RWPE2 (cell line): Measurements from ENCODE around the gene TAF11L10.
"Not testable (repeated sequence)": the region's sequence is repeated elsewhere in the genome, so short reads cannot be mapped to it uniquely, and the experiment has no call there.

Experiments used
- ATAC-seq: fragments of 200-7000 bp; cut with Tn5 transposase; 3 replicates; pipeline ENCODE4 v1.9.1; 2021; ENCODE audit warnings: low read depth
- DNase-seq: peaks from one replicate; pipeline ENCODE4 v3.0.0-alpha.2; 2020; ENCODE audit warnings: low spot score
- H3K27ac ChIP-seq: fragments of 450-650 bp; 2 replicates; pipeline ENCODE4 v1.5.1; 2017; ENCODE audit warnings: mild to moderate bottlenecking; ENCODE audit not compliant: poor library complexity, severe bottlenecking
- H3K27me3 ChIP-seq: fragments of 250-450 bp; sonication (Bioruptor Pico); 2 replicates; pipeline ENCODE4 v1.5.1; 2021; ENCODE audit warnings: mild to moderate bottlenecking, moderate library complexity; ENCODE audit not compliant: insufficient read depth, poor library complexity, severe bottlenecking
- H3K36me3 ChIP-seq: fragments of 250-450 bp; sonication (Bioruptor Pico); 2 replicates; pipeline ENCODE4 v1.5.1; 2020; ENCODE audit warnings: low read depth, mild to moderate bottlenecking, moderate library complexity
- H3K4me1 ChIP-seq: fragments of 250-450 bp; sonication (Bioruptor Pico); 2 replicates; pipeline ENCODE4 v1.5.1; 2021; ENCODE audit warnings: mild to moderate bottlenecking, moderate library complexity; ENCODE audit not compliant: insufficient read depth, poor library complexity, severe bottlenecking
- H3K4me3 ChIP-seq: fragments of 250-450 bp; sonication (Bioruptor Pico); 2 replicates; pipeline ENCODE4 v1.5.1; 2021; ENCODE audit warnings: mild to moderate bottlenecking, moderate library complexity; ENCODE audit not compliant: severe bottlenecking
- H3K9me3 ChIP-seq: fragments of 250-450 bp; sonication (Bioruptor Pico); 2 replicates; pipeline ENCODE4 v1.5.1; 2021; ENCODE audit warnings: mild to moderate bottlenecking, moderate library complexity; ENCODE audit not compliant: severe bottlenecking
- TF ChIP-seq, protein P1 (sequence below): fragments of 450-650 bp; IDR thresholded peaks from one replicate; pipeline ENCODE4 v1.5.1; 2017; ENCODE audit warnings: mild to moderate bottlenecking, moderate library complexity; ENCODE audit not compliant: poor library complexity, severe bottlenecking

Gene TAF11L10

DNA sequence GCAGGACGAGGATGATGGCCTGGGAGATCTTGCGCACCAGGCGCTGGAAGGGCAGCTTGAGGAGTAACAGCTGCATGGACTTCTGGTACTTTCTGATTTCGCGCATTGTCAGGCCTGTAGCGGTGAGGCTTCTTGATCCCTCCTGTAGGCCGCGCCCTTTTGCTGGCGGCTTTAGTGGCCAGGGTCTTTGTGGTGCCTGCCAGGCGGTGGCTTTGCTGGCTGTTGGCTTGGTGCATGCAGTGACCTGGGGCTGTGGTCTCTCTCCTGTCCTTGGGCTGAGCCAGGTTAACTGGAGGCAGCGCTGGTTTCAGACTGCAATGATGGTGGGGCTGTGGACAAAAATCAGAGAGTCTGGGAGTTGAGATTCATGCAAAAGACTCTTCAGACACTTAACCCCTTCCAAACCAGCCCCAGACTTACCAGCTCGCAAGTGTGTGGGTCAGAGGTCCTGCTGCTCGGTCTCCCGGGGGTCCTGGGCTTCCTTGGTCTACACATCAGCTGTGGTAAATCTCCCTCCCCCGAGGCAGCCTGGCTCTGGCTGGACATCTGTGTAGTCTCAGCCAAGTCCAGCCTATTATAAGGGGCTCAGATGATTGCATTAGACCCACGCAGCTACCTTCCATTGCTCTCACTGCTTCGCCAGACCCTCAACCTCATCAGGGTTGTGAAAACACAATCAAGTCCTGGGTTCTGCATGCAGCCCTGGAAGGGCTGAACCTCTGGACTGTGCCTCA lies 17.4 kb upstream of the TAF11L10 start:
- no peaks in the 10 kb centered on the region for H3K36me3 ChIP-seq
- TF ChIP-seq, protein P1, sequence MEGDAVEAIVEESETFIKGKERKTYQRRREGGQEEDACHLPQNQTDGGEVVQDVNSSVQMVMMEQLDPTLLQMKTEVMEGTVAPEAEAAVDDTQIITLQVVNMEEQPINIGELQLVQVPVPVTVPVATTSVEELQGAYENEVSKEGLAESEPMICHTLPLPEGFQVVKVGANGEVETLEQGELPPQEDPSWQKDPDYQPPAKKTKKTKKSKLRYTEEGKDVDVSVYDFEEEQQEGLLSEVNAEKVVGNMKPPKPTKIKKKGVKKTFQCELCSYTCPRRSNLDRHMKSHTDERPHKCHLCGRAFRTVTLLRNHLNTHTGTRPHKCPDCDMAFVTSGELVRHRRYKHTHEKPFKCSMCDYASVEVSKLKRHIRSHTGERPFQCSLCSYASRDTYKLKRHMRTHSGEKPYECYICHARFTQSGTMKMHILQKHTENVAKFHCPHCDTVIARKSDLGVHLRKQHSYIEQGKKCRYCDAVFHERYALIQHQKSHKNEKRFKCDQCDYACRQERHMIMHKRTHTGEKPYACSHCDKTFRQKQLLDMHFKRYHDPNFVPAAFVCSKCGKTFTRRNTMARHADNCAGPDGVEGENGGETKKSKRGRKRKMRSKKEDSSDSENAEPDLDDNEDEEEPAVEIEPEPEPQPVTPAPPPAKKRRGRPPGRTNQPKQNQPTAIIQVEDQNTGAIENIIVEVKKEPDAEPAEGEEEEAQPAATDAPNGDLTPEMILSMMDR: no peak
- H3K4me1 ChIP-seq: no peaks in the 10 kb centered on the region
- H3K27me3 ChIP-seq: no peaks in the 10 kb centered on the region
- ATAC-seq: no peak
- no peaks in the 10 kb centered on the region for H3K9me3 ChIP-seq
- H3K27ac ChIP-seq: no peak overlapping the region
- no peak overlapping the region for H3K4me3 ChIP-seq
- no peak for DNase-seq

DNA sequence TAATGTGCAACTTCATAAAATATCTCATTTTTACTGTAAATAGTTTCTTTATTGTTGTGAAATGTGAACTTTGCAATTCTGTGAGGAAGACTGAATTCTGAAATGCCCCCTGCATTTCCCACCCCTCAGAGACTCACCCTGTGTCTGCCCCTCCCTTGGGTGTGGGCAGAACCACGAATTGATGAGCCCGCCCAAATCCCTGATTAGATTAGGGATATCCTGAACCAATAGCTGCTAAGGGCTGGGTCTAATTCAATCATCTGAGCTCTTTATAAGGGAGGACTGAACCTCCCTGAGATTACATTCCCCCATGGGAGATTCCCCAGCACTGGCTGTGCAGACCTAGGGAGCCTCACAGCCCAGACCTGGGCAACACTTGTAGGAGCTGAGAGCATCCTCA lies 12.5 kb upstream of the TAF11L10 start, which contains the start of gene TAF11L12:
TAF11L12 (plus strand) TSS at position 301 of the 400 bp plus-strand sequence.
- H3K27ac ChIP-seq, H3K27me3 ChIP-seq, DNase-seq, H3K9me3 ChIP-seq, ATAC-seq, H3K36me3 ChIP-seq, H3K4me1 ChIP-seq, H3K4me3 ChIP-seq: not testable (repeated sequence)

DNA sequence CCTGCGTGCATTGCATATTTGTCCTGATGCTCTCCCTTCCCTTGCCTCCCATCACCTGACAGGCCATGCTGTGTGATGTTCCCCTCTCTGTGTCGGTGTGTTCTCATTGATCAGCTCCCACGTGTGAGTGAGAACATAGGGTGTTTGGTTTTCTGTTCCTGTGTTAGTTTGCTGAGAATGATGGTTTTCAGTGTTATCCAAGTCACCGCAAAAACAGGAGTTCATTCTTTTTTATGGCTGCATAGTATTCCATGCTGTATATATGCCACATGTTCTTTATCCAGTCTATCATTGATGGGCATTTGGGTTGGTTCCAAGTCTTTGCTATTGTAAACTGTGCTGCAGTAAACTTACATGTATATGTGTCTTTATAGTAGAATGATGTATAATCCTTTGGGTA lies 9.8 kb upstream of the TAF11L10 start:
- not testable (repeated sequence) for H3K27me3 ChIP-seq, H3K4me3 ChIP-seq, H3K4me1 ChIP-seq, H3K9me3 ChIP-seq, H3K36me3 ChIP-seq, ATAC-seq, DNase-seq, H3K27ac ChIP-seq

DNA sequence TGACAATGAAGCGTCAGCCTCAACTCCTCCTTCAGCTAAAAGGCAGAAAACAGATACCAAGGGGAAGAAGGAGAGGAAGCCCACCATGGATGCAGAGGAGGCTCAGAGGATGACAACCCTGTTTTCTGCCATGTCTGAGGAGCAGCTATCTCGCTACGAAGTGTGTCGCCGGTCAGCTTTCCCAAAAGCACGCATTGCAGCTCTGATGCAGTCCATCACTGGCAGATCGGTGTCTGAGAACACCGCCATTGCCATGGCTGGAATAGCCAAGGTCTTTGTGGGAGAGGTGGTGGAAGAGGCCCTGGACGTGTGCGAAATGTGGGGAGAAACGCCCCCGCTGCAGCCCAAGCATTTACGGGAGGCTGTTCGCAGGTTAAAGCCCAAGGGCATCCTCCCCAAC lies 7.3 kb upstream of the TAF11L10 start:
- no peak overlapping the region for H3K4me3 ChIP-seq
- no peaks in the 10 kb centered on the region for H3K9me3 ChIP-seq
- ATAC-seq (no peak), DNase-seq (no peak)
- no peaks in the 10 kb centered on the region for H3K27me3 ChIP-seq
- TF ChIP-seq, protein P1: no peak
- no peaks in the 10 kb centered on the region for H3K4me1 ChIP-seq
- no peak overlapping the region for H3K27ac ChIP-seq
- no peaks in the 10 kb centered on the region for H3K36me3 ChIP-seq

DNA sequence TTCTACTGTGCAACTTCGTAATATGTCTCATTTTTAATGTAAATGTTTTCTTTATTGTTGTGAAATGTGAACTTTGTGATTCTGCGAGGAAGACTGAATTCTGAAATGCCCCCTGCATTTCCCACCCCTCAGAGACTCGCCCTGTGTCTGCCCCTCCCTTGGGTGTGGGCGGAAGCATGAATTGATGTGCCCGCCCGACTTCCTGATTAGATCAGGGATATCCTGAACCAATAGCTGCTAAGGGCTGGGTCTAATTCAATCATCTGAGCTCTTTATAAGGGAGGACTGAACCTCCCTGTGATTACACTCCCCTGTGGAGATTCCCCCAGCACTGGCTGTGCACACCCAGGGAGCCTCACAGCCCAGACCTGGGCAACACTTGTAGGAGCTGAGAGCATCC lies 6.3 kb upstream of the TAF11L10 start, which contains the start of gene TAF11L11:
TAF11L11 (plus strand) TSS at position 304 of the 400 bp plus-strand sequence.
- not testable (repeated sequence) for H3K27ac ChIP-seq, H3K4me3 ChIP-seq, DNase-seq, ATAC-seq, H3K9me3 ChIP-seq, H3K4me1 ChIP-seq, H3K36me3 ChIP-seq, H3K27me3 ChIP-seq

DNA sequence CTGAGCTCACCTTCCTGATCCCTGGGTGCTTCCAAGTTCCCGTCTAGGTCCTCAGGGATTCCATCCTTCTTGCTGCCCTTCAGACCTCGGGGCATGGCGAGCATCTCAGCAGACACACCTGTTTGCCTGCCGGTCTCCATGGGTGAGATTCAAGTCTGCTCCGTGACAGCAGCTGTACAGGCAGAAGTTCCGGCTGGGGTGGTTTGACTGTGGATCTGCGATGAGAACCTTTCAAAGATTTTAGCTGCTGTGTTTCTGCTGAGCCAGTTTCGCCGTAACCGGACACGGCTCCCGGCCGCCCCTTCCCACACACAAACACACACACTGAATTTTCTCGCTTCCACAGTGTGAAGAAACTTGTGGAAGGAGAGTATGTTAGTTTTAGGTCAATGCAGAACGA lies 3.4 kb downstream of the TAF11L10 start, which contains the start of gene TAF11L9:
TAF11L9 (minus strand) TSS at position 140 of the 400 bp plus-strand sequence.
- not testable (repeated sequence) for H3K27ac ChIP-seq, H3K36me3 ChIP-seq, H3K4me3 ChIP-seq, ATAC-seq, H3K9me3 ChIP-seq, H3K4me1 ChIP-seq, H3K27me3 ChIP-seq
- DNase-seq: peak; percentile 87

DNA sequence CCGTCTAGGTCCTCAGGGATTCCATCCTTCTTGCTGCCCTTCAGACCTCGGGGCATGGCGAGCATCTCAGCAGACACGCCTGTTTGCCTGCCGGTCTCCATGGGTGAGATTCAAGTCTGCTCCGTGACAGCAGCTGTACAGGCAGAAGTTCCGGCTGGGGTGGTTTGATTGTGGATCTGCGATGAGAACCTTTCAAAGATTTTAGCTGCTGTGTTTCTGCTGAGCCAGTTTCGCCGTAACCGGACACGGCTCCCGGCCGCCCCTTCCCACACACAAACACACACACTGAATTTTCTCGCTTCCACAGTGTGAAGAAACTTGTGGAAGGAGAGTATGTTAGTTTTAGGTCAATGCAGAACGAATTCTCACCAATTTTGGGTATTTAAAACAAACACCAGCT lies 6.8 kb downstream of the TAF11L10 start, which contains the start of gene TAF11L8:
TAF11L8 (minus strand) TSS at position 101 of the 400 bp plus-strand sequence.
- not testable (repeated sequence) for H3K36me3 ChIP-seq, ATAC-seq, H3K4me3 ChIP-seq, DNase-seq, H3K27me3 ChIP-seq, H3K4me1 ChIP-seq, H3K27ac ChIP-seq, H3K9me3 ChIP-seq

DNA sequence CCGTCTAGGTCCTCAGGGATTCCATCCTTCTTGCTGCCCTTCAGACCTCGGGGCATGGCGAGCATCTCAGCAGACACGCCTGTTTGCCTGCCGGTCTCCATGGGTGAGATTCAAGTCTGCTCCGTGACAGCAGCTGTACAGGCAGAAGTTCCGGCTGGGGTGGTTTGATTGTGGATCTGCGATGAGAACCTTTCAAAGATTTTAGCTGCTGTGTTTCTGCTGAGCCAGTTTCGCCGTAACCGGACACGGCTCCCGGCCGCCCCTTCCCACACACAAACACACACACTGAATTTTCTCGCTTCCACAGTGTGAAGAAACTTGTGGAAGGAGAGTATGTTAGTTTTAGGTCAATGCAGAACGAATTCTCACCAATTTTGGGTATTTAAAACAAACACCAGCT lies 12.0 kb downstream of the TAF11L10 start, which contains the start of gene TAF11L7:
TAF11L7 (minus strand) TSS at position 101 of the 400 bp plus-strand sequence.
- not testable (repeated sequence) for H3K9me3 ChIP-seq, H3K27me3 ChIP-seq, H3K4me1 ChIP-seq, DNase-seq, H3K36me3 ChIP-seq, ATAC-seq, H3K27ac ChIP-seq, H3K4me3 ChIP-seq
